Gastrocnemius medialis (tissue), 4 donors: ENCODE data around the gene CTTNBP2.

Source experiments
- CTCF ChIP-seq, 5 experiments: fragments of 450-650 bp in 3 of 5; fragments of 200-600 bp in 2 of 5; sonication (generic) in 2 of 5; IDR thresholded peaks in 4 of 5; conservative IDR thresholded peaks in 1 of 5; 1 replicate in 4 of 5; 2 replicates in 1 of 5; pipeline ENCODE4 v1.5.1; 2016 to 2019; ENCODE audit warnings: antibody characterized with exemption in 5 of 5, mild to moderate bottlenecking in 3 of 5, moderate library complexity in 3 of 5
- POLR2A ChIP-seq, 2 donors: fragments of 450-650 bp; IDR thresholded peaks; one replicate each; pipeline ENCODE4 v1.6.1; 2017; ENCODE audit warnings: antibody characterized with exemption in 2 of 2, mild to moderate bottlenecking in 2 of 2, moderate library complexity in 2 of 2

- TF ChIP-seq CTCF (IDR thresholded peaks at IDR 0.05 in 4 of 5, conservative IDR thresholded peaks at IDR 0.05 in 1 of 5): no peak
- no peak for TF ChIP-seq POLR2A (IDR thresholded peaks at IDR 0.05)
Measured at GRCh38 chr7:117809958-117810357, 63.3 kb downstream of the CTTNBP2 start.
